ENCODE measurements around the gene TBC1D12.

- TF ChIP-seq CTCF (IDR thresholded peaks at IDR 0.05): no peak
- TF ChIP-seq POLR2A (IDR thresholded peaks at IDR 0.05): no peak
Observed at GRCh38 chr10:94412449-94412848, 10.1 kb downstream of the TBC1D12 start.
